ENCODE results near the gene TPK1.
"Not testable (repeated sequence)": the region's sequence is repeated elsewhere in the genome, so short reads cannot be mapped to it uniquely, and the experiment has no call there.

TPK1 gene

DNA sequence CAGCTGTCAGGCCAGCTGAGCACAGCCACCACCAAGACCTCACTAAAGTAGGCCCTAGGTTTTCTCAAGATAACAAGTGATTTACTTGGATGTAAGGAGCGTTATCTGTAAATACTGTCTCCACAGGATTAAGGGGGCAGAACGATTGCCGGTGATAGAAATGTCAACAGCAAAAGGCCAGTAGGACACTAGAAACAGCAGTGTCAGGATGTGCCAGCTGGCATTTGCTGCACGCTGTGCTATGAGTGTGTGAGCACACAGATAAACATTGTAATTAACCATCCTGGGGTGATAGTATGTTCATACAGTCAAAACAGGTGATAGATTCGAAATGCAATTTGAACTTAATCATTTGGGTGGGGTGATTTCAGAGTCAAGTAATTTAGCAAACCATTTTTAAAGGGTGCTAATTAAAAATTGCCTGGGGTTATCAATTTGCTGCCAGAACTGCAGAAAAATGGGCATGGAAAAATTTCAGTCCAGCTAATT lies 396.1 kb downstream of the TPK1 start:
- POLR2A ChIA-PET (ENCODE audit: low non-redundant PET): no interaction called here
- TF ChIP-seq, protein P1, sequence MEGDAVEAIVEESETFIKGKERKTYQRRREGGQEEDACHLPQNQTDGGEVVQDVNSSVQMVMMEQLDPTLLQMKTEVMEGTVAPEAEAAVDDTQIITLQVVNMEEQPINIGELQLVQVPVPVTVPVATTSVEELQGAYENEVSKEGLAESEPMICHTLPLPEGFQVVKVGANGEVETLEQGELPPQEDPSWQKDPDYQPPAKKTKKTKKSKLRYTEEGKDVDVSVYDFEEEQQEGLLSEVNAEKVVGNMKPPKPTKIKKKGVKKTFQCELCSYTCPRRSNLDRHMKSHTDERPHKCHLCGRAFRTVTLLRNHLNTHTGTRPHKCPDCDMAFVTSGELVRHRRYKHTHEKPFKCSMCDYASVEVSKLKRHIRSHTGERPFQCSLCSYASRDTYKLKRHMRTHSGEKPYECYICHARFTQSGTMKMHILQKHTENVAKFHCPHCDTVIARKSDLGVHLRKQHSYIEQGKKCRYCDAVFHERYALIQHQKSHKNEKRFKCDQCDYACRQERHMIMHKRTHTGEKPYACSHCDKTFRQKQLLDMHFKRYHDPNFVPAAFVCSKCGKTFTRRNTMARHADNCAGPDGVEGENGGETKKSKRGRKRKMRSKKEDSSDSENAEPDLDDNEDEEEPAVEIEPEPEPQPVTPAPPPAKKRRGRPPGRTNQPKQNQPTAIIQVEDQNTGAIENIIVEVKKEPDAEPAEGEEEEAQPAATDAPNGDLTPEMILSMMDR (conservative IDR thresholded peaks at IDR 0.05; ENCODE audit: low read depth): no peak
- no peak for DNase-seq (ENCODE audit: low spot score)
- CTCF ChIA-PET: no interaction called here
- H3K27ac ChIP-seq: no peak overlapping the region

DNA sequence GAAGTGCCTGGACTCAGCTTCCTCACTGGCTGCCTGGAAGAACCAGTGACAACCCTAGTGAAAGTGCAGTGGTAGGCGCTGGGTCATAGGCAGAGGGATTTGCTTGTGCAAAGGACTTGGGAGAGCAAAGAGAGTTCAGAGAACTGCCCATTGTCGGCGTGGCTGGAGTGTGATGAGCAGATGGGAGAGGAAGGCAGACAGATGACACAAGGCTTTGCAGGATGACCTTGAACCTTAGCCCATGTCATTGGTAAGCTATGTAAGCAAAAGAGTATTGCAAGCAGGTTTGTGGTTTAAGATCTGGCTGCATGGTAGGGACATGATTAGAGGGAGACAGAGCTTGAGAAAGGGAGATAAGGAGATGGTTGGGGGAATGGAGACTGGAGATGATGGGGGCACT lies 397.1 kb downstream of the TPK1 start:
- H3K27ac ChIP-seq: no peak overlapping the region
- ChIA-PET POLR2A (ENCODE audit: low non-redundant PET) (no interaction called here), CTCF (no interaction called here)
- no peak for DNase-seq (ENCODE audit: low spot score)
- TF ChIP-seq, protein P1 (conservative IDR thresholded peaks at IDR 0.05; ENCODE audit: low read depth): no peak

DNA sequence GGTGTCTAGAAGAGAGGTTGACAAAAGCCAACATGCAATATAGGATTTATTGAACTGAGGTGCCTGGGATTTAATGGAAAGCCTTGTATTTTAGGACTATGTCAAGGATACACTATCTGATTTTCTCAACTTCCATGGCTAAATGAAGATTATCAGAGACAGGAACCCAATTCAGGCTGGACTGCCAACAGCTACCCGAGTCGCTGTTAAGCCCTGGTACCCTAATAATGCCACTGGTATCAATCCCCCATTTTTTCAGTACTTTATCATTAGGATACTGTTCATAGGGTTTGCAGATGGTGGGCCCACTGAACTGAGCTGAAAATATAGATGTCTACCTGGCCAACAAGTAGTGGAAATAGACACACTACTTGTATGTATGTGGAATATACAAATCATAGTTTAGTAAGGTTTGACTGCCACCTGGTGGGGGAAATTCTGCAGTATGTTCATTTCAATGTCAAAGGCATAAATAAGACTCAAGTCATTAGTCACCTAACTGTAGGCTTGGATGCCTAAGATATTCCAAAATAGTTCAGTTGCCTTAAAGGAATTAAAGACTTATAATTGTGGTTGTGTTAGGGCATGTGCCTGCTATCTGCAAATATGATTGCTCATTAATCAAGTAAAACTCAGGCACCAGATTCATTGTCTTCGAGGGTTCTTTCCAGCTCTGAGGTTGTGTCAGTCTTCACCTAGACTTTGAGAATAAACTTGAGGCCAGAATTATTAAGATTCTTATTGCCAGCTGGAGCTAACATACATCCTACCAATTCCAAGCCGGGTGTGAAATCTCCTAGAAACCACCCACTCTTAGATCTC lies 398.3 kb downstream of the TPK1 start:
- POLR2A ChIA-PET (ENCODE audit: low non-redundant PET): no interaction called here

DNA sequence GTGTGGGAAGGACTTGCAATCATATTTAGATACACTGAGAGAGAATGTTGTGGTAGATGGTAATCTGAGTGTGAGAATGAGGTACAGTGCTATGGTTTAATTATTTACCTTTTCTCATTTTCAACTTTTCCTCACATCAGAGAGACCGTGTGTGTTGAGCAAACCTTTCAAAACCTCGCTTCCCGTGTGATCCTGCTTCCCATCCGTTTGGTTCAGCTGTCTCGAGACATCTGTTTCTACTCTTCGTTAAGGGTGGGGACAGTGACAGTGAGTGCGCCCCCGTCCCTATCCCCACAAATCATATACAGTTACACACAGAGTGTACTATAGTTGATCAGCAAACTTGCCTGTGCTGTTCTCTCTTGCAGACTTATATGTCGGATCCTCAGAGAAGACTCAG lies 399.4 kb downstream of the TPK1 start:
- no peak for DNase-seq (ENCODE audit: low spot score)
- CTCF ChIA-PET: no interaction called here
- no peak overlapping the region for H3K27ac ChIP-seq
- TF ChIP-seq, protein P1 (conservative IDR thresholded peaks at IDR 0.05; ENCODE audit: low read depth): no peak
- POLR2A ChIA-PET (ENCODE audit: low non-redundant PET): no interaction called here

More for the DNA sequence above, 398.3 kb downstream of the TPK1 start:
- TF ChIP-seq, protein P1 (conservative IDR thresholded peaks at IDR 0.05; ENCODE audit: low read depth): peak; percentile 79
- peak; percentile 20 for DNase-seq (ENCODE audit: low spot score)
- CTCF ChIA-PET: interaction anchor here (0.6 to 1.1 kb wide), 3 partner anchors 18 to 46 kb away, joined by 3 to 8 read pairs (median 3); no protein-coding TSS in a partner anchor
- H3K27ac ChIP-seq: no peak overlapping the region

DNA sequence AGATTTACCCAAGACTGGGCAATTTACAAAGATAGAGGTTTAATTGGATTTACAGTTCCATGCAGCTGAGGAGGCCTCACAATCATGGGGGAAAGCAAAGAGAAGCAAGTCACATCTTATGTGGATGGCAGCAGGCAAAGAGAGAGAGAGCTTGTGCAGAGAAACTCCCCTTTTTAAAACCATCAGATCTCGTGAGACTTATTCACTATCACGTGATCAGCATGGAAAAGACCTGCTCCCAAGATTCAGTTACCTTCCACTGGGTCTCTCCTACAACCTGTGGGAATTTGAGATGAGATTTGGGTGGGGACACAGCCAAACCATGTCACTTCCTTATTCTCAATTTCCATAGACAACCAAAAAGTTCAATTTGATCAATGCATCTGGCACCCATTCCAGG lies 407.4 kb downstream of the TPK1 start:
- CTCF ChIA-PET: no interaction called here
- DNase-seq (ENCODE audit: low spot score): no peak
- POLR2A ChIA-PET (ENCODE audit: low non-redundant PET): no interaction called here
- TF ChIP-seq, protein P1 (conservative IDR thresholded peaks at IDR 0.05; ENCODE audit: low read depth): no peak
- H3K27ac ChIP-seq: no peak overlapping the region

DNA sequence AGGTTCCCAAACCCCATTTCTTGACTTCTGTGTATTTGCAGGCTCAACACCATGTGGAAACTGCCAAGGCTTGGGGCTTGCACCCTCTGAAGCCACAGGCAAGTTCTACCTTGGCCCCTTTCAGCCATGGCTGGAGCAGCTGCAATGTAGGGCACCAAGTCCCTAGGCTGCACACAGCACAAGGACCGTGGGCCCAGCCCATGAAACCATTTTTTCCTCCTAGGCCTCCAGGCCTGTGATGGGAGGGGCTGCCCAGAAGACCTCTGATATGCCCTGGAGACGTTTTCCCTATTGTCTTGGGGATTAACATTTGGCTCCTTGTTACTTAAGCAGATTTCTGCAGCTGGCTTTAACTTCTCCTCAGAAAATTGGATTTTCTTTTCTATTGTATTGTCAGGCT lies 408.3 kb downstream of the TPK1 start:
- H3K27ac ChIP-seq; DNase-seq (ENCODE audit: low spot score); CTCF ChIA-PET; POLR2A ChIA-PET (ENCODE audit: low non-redundant PET): not testable (repeated sequence)

DNA sequence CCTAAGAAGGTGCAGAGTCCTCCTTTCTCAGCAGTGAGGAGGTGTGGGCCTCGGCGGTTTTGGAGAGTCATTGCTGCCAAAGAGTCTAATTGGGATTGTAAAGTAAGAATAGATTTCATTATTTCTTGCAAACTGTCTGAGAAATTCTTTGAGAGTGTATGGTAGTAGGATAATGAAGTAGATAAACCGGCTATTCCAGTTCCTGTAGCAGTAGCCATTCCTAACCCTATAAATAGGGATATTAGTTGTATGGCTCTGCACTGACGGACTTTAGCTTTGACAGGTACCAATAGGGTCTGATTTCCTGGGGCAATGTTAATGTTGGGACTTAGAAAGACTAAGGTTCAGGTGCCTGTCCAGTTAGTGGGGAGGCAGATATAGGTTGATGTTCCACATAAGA lies 416.9 kb downstream of the TPK1 start:
- CTCF ChIA-PET; H3K27ac ChIP-seq; POLR2A ChIA-PET (ENCODE audit: low non-redundant PET); DNase-seq (ENCODE audit: low spot score): not testable (repeated sequence)
